NCI-H2107 treated with DMSO at 0.1 percent for 48 hours (cell line): ENCODE measurements around the gene SEMA3C.

ENCODE experiments used
- DNase-seq: peaks from one replicate; lab custom pipeline; 2025; ENCODE audit not compliant: unreplicated experiment; lab: John Stamatoyannopoulos, UW

SEMA3C gene

DNA sequence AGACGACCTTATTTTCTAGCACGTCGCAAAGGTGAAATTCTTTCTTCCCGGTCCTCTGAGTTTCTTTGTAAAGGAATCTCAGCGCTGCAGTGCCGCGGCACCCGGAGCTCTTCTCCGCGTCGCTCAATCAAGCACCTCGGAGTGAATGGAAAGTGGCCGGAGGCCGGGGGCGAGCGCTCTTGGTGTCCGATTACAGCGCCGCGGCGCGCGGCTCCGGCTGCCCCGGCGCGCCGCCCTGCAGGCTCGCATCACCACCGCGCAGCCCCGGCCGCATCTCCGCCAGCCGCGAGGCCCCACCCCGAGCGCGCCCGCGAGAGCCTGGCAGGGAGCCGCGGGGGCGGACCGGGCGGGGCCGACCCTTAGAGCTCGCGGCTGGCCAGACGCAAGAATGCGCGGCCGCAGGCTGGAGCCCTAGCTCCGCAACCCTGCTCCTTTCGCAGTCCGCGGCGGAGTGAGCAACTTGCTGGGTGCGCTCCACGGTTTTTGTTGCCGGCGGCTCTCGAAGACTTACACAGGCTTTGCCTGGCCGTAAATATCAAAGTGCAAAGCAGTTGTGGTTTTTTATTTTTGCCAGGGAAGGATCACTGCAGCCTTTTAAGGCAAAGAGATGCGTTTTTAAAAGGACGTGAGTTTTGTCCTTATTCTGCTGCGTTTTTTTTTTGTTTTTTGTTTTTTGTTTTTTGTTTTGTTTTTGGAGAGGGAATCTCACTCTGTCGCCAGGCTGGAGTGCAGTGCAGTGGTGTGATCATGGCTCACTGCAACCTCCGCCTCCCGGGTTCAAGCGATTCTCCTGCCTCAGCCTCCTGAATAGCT, at the start of gene SEMA3C:
TSS of gene SEMA3C (minus strand) at position 143 of the 813 bp plus-strand sequence. CDS start 2,270 bp downstream, outside the sequence.
- DNase-seq: peak; percentile 49

DNA sequence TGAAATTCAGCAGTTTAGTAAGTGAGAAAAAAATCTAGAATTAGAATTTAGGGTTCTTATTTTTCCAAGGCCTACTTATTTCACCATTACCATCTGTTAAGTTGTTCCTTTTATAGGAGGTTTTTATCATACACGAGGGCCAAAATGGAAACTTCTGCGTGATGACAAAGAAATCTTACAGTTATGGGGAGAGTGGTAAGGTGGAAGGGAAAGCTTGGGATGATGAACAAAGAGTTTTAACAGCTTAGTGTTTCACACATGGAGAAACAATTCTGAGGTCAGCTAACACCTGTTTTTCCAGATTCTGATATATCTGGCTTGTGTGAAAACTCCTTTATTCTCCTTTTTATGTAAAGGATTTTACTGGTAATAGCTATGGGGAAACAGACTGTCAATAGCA, 49.8 kb upstream of the SEMA3C start:
- no peak for DNase-seq

DNA sequence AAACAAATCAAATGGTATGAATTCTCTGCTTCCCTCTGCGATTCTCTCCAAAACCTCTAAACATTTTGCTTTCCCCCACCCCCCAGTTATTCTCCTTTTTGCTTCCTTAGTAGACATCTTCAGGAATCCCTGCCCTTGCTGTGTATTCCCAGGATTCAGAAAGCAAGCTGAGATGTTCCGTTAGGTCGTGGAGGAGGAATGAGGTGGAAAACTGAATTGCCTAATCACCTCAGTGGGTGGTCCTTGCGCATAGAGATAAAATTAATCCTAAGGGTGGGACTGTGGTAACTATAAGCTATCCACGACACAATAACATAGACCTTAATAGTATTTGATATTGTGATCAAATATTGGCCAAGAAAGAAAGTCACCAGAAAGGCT, 49.1 kb upstream of the SEMA3C start:
- DNase-seq: no peak

DNA sequence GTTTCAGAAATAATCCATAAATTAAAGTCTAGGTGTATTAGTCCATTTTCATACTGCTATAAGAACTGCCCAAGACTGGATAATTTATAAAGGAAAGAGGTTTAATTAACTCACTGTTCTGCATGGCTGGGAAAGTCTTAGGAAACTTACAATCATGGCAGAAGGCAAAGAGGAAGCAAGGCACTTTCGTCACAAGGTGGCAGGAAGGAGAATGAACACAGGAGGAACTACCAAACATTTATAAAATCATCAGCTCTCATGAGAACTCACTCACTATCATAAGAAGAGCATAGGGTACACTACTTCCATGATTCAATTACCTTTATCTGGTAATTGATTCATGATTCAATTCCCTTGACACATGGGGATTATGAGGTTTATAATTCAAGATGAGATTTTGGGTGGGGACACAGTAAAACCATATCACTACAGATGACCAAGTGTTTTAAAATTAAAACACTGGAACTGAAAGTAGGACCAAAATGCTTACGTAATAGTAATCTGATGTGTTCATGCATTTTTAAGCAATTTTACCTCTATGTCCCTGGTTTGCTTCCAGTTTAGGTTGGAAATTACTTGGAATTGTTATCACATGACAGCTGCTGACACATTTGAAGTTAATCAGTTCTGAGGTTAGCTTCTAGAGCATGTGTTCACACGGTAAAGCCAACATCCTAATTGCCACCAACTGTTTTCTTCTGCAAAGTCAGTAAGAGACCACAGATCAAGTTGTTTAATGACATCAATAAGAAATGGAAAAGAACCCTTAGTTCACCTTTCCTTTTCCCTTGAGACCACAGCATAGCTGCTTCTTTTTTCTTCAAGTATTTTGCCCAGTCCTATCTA, 48.4 kb upstream of the SEMA3C start:
- no peak for DNase-seq

DNA sequence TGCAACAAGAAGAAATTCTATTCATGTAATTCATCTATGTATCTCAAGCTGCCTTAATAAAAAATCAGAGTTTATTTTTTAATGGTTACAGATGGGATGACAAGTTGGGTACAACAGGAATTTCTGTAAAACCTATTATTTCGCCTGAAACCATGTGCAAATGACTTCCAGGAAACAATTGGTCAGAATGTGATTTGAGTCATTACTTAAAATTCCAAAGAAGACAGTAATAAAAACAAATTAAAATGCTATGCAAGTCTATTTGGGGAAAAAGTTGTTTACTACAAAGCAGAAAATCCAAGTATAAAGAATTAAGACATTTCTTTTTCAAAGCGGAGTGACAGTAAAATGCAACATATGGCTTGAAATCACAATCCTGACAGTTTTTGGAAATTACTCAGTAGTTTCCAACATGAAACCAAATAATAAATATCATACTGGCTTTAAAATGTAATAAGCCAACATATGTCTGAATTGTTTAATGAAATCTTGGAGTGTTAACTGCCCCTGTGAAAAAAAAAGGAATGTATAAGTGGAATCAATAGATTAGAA, 41.5 kb upstream of the SEMA3C start:
- no peak for DNase-seq

DNA sequence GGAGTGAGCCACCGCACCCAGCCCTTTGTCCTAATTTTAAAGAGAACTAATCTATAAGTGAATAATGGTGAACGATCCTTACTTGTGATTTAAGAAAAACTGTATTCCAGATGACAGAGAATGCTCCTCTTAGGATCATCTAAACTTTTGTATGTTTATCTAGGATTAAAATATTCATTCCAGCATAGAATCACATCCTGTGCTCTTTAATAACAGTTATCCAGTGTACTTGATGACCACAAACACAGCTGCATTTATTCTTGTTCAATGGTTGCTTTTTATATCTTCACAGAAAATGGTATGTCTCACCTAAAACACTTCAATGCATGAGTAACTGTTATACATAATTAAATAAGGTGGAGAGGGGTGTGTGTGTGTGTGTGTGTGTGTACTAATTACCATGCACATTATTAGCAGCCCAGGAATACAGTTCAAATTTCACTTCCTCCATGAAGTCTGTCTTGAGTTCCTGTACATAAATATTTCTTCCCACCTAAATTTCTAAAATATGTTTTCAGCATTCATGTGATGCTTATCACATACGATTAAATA, 38.5 kb upstream of the SEMA3C start:
- no peak for DNase-seq

DNA sequence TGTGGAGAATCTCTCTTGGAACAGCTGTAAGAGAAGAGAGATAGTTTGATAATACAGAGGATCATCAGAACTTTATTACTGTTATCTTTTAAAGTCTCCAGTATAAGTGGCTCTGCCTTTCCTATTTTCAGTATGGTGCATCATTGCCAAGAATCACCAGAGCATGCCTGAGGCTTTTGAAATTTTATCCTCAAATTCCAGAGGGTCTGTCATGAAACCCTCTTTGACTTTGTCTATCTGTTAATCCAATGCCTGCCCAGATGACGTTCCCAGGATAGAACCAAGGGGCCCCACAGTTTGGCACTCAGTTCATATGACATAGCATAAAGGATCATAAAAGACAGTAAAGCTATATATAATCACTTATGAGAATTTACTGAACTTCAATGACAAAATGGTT, 35.3 kb upstream of the SEMA3C start:
- DNase-seq: no peak

DNA sequence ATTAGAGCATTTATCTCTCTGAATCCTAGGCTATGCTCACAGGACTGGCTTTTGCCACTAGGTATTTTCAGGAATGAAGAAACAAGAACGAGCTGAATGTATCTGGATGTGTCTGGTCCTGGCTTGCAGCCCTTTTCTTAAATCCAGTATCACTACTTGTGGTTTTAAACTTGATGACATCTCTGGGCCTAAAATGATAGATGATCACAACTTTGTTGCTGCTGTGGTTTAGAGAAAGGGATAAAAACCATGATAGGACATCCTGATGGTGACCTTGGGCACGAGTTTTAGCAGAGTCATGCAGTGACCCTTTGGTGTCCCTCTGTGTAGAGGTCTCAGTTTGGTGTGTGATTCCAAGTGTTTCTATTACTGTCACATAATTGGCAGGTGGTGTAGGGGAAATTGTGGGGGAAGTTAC, 31.7 kb upstream of the SEMA3C start:
- no peak for DNase-seq

DNA sequence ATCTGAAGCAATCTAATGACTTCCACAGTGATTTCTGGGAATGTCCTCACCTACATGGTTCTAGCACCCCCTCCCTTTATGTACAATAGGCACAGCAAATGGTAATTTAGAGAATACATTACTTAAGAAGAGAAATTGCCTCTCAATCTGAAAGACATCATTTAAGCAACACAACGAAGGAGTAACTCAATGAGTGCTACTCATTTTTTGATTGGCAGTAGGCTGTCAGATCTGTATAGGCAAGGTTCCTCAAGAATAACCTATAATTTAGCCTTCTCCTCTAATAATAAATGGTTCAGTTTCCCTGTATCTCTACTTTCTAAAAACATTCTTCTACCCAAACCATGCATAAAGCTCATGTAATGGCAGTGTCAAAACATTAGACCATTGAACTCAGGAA, 30.6 kb upstream of the SEMA3C start:
- DNase-seq: no peak

DNA sequence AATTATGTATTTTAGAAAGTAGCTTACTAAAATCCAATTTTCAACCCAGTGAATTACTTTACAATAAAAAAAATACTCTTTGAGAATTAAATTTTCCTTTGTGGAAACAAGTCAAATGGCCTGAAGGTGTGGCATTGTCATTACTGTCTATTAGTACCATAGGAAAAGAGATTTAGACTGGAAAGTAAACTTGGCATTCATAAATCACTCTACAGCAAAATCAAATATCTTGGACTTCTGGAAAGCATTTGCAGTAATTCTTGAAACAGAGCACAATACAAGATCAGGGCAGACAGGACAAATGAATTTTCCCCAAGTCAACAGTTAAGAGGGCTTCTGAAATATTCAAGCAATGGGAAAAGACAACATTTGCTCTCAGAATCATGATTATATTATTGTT, 28.0 kb upstream of the SEMA3C start:
- no peak for DNase-seq

DNA sequence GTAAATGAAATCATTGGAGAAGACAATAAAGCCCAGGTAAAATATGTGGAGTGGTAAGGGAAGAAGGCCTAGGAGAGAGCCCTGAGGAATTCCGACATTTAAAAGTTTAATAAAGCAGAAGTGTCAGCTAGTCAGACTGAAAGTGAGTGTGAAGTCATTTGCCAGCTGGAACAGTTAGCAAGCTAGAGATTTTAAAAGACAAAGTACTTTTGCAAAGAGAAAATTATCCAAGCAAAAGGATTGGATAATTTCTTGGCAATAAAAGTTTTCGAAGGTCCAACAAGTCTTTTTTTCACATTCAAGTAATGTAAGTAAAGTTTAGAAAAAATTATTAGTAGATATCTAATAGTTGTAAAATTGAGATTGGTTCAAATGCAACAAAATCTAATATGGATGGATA, 27.1 kb upstream of the SEMA3C start:
- no peak for DNase-seq

DNA sequence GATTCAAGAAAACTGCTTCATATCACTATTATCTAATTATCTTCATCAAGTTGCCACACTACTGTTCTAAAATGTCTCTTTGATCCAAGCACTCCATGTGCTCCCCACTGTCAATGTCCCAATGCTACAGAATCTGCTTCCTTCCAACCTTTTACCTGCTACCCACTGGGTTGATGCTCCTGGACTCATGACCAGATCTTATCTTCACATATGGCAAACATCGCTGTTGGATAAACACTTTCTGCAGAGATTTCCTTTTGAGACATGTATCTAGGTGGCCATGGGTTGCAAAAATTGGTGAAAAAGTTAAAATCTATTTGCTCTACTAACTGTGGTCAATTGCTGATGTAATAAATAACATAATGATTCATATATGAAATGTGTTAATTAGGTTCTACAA, 24.5 kb upstream of the SEMA3C start:
- no peak for DNase-seq

DNA sequence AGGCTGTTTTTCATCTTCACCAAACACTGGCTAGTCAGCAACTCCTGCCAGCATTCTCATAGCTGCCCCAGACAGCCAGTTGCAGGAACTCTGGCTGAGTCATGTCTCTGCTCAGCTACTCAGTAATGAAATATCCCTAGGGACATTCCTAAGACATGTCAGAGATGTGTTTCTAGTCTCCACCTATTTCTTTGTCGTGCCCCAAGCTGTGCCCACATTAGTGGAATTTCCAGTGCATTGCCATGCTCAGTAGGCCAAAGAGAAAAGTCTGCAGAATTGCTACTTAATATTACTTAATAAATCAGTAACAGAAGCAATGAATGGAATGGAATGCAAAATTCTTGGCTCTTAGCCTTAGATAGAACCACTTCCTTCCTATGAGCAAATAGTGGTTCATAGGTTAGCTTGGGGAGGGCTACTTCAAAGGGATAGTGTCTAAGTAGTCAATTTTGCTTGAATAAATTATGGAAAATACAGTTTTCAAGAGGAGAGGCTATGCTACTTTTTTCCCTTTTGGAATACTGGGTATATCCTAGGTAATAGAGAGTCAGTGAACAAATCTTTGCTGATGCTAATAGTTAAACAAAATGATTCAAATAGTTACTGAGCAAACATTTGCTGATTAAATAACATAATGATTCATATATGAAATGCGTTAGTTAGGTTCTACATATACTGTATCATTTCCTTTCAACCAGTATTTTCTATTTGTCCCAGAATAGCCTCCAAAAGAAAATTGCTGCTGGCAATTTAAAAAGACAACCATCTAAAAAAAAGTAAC, 23.6 kb upstream of the SEMA3C start:
- no peak for DNase-seq

DNA sequence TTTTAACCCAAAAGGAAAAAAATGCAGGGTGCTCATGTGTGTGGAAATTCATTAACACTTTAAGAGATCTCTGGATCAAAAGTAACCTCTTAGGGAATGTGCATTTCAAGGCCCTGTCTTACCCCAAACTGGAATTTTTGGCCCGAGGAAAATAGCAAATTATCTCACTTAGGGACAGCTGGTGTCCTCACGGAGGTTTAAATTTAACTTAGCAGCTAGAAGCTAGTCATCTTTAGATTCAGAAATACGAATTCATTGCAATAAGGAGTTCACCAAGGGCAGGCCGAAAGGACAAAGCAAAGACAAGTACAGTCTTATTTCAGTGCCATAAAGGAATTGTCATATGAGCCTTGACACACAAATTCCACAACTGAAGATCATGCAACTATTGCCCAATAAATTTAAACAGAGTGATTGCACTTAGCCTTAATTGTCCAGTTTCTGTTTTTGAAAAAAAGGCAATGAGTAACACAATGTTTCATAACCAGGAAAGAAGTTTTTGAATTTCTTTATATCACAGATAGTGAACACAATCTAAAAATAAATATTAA, 22.4 kb upstream of the SEMA3C start:
- DNase-seq: no peak

DNA sequence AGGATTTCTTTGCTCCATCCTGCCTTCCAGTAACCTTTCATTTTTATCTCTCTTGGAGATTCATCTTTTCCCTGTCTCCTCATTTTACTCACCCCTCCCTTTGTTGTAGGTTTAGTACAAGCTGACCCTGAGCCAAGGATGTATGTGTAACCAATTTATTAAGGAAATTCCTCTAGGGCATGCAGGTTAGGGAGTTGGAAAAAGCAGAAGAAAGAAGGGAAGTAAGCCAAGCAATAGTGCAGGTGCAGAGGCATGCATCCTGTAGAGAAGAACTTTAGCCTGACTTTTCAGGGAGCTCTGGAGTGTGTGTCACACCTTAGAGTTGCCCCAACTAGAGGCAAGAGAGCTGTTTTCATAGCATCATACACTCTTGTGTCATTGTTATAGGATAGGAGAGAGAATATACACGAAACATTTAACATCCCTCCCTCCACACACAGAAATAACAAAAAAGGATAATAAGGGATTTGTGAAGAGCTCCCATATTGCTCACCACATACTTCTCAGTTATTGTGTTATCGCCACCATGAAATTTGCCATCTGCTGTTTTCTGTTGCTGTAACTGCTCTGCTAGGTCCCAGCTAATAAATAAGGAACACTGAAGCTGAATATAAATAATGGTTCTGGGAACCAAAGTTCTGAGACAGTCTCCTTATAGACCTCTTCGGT, 21.8 kb upstream of the SEMA3C start:
- peak; percentile 40 for DNase-seq

DNA sequence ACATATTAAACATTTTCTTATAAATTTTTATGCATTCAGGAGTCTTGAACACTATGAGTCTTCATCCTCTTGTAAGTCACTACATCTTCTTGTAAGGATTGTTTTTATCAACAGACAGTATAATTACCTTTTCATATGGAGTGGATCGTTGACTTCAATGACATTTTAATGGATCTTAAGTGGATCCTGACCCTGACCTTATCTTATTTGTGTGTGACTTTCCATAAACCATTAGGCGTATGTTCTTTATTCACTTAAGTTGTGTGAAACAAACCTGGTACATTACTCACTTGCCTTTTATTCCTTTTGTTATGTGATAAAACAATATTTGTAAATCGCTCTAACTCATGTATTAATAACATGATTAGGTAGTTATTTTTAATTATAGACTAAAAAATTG, 18.5 kb upstream of the SEMA3C start:
- no peak for DNase-seq

DNA sequence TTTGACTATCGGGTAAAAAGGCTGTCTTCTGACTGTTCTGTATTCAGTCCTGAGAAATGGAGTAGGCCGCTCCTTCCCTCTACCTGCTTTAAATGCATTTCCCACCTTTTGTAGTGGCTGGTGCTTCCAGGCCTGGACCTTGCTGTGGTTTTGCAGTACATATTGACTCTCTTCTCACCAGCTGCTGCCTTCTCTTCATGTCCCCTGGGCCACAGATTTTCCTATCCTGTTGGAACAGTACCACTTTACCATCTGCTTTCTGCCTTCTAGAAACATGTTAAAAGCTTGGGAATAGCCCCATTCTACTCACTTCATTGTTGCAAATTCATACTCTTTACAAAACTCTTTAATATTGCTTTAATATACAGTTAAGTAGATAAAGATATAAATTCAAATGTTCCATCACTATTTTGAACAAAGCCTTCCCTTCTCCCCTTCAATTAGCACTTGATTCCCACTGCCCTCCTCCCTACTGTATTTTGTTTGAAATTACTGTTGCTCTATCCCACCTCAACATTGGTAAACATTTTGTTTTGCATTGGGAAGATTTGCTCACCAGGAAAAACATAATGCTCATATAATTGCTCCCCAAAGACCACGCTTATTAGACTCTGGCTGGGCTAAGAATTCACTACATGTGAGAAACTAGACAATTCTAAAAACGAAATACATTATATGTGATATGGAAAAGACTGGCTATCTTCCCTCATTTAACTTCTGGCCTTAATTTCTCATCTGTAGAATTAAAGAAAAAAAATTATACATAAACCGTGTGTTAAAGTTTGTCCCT, 17.3 kb upstream of the SEMA3C start:
- peak; percentile 45 for DNase-seq

DNA sequence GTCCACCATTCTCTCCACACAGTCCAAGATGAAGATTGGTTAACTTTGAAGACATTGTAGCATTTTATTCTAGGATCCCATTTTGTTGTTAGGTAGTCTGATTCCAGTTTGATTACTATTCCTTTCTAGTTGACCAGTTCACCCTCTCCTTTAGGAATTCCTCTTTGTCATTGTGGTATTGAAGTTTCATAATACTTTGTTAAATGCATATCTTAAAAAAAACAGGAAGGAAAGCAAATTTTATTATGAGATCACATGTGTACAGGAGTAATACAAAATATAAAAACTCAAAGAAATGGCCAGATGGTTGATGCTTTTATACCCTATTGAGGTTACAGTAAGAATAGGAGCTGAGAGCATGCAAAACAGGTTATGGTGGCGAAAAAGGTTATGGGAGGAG, 15.5 kb upstream of the SEMA3C start:
- no peak for DNase-seq

DNA sequence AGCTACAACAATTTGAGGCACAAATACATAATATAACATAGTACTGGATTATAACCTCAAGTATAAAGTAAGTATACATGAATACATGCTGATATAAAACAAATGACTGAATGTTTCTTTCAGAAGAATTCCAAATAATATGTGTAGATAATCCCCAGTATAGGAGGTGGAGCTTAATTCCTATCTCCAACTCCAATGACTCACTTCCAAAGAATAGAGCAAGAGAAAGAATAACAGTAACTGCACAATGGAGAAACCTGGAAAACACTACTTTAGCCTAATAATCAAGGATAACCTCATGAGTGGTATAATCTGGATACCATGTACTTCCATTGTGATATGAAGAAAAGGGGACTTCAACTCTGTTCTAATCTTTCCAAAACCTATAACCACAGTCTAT, 13.7 kb upstream of the SEMA3C start:
- DNase-seq: no peak
